Large intestine (tissue), 3 donors: ENCODE data around the gene DEPDC1B. TPM values are rescaled to one million over a fixed set of nuclear protein-coding genes. Genes with fewer than 3 reads are reported as not detected.
"Not testable (repeated sequence)": the region's sequence is repeated elsewhere in the genome, so short reads cannot be mapped to it uniquely, and the experiment has no call there.

ENCODE experiments used
- DNase-seq, 2 donors: peaks; one replicate each; pipeline versions ENCODE4 v3.0.0 to v3.0.0-alpha.2; 2013
- H3K27ac ChIP-seq: one replicate; pipeline ENCODE4 v1.5.1; 2013; ENCODE audit warnings: low read length
- H3K27me3 ChIP-seq: 2 replicates; pipeline ENCODE4 v1.6.1; 2013; ENCODE audit warnings: low read length; ENCODE audit not compliant: control insufficient read depth, insufficient read depth
- H3K36me3 ChIP-seq: 2 replicates; pipeline ENCODE4 v1.6.1; 2013; ENCODE audit warnings: low read length; ENCODE audit not compliant: control insufficient read depth, insufficient read depth
- H3K4me1 ChIP-seq: one replicate; pipeline ENCODE4 v1.6.1; 2013; ENCODE audit warnings: low read length; ENCODE audit not compliant: control insufficient read depth, insufficient read depth
- H3K4me3 ChIP-seq: one replicate; pipeline ENCODE4 v1.5.1; 2013; ENCODE audit warnings: low read length
- H3K9me3 ChIP-seq: one replicate; pipeline ENCODE4 v1.6.1; 2013; ENCODE audit warnings: mild to moderate bottlenecking, low read depth, low read length, moderate library complexity; ENCODE audit not compliant: control insufficient read depth
- WGBS: methylation state at CpG from one replicate; pipeline ENCODE4 v1.1.5; 2013; ENCODE audit warnings: low lambda C conversion rate; ENCODE audit not compliant: insufficient coverage; 5-methylcytosine and 5-hydroxymethylcytosine counted together
- polyA plus RNA-seq: library from polyadenylated mRNA; unstranded; fragments of 120-200 nt; gene quantifications from one replicate; pipeline ENCODE4 v1.2.1, GENCODE V29; 2013

Gene DEPDC1B
- polyA plus RNA-seq, 1 donor: 15.3 TPM

DNA sequence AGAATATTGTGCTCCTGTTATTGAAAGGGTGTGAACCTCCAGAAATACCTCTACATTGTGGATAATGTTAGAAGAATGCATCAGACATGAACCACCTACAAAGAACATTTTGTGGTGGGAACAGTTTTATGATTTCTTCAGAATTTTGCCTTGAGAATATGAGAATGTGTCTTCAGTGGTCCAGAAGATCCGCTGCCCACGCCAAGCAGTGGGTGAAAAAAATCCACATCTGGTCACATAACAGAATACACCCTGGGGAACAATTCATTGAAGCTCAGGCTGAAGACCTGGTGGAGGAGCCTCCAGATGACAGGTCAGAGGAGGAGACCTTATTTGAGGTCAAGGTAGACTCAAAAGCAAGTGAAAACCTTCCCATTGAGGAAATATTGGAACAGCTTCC is 69.1 kb downstream of the DEPDC1B start:
- Histone ChIP-seq H3K27me3 (no peaks in the 10 kb centered on the region), H3K4me1 (no peaks in the 10 kb centered on the region), H3K9me3 (no peaks in the 10 kb centered on the region), H3K36me3 (peaks cover 45% of the 10 kb centered on the region), H3K4me3 (no peak overlapping the region), H3K27ac (no peak overlapping the region)
- no peak for DNase-seq
- no CpG with 5 or more reads among the region's 2 CpGs for WGBS

DNA sequence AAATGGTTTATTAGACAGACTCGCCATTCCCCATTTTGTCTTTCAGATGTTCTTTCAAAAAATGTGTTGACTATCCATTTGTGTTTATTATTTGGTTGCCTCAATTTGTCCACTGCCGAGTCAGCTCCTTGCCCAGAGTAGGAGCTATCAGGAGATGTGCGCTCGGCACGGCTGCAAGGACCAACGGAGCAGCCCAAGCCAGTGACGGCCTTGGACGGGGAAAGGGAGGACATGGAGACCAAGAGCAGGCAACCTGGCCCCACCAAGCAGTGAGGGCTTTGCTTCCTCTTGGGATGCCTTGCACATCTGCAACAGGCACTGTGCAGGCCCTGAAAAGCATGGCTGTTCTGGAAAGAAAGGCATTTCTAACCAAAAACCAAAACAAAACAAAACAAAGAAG is 69.8 kb downstream of the DEPDC1B start:
- no peak overlapping the region for H3K27ac ChIP-seq

DNA sequence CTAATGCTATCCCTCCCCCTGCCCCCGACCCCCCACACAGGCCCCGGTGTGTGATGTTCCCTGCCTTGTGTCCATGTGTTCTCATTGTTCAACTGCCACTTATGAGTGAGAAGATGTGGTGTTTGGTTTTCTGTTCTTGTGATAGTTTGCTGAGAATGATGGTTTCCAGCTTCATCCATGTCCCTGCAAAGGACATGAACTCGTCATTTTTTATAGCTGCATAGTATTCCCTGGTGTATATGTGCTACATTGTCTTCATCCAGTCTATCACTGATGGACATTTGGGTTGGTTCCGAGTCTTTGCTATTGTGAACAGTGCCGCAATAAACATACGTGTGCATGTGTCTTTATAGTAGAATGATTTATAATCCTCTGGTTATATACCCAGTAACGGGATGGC is 75.1 kb downstream of the DEPDC1B start:
- not testable (repeated sequence) for H3K27me3 ChIP-seq, DNase-seq

More for the DNA sequence above, 69.8 kb downstream of the DEPDC1B start:
- Histone ChIP-seq H3K4me1 (no peaks in the 10 kb centered on the region), H3K9me3 (no peaks in the 10 kb centered on the region), H3K27me3 (no peaks in the 10 kb centered on the region), H3K36me3 (peaks cover 39% of the 10 kb centered on the region), H3K4me3 (no peak overlapping the region)
- WGBS: 100% methylated on average over 1 of the region's 8 CpGs
- no peak for DNase-seq

DNA sequence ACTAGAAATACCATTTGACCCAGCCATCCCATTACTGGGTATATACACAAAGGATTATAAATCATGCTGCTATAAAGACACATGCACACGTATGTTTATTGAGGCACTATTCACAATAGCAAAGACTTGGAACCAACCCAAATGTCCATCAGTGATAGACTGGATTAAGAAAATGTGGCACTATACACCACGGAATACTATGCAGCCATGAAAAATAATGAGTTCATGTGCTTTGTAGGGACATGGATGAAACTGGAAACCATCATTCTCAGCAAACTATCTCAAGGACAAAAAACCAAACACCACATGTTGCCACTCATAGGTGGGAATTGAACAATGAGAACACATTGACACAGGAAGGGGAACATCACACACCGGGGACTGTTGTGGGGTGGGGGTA is 79.2 kb downstream of the DEPDC1B start:
- H3K9me3 ChIP-seq, H3K4me3 ChIP-seq, H3K4me1 ChIP-seq, DNase-seq, H3K27me3 ChIP-seq, H3K27ac ChIP-seq, H3K36me3 ChIP-seq: not testable (repeated sequence)
- no CpG with 5 or more reads among the region's 3 CpGs for WGBS

More for the DNA sequence above, 75.1 kb downstream of the DEPDC1B start:
- not testable (repeated sequence) for H3K4me1 ChIP-seq, H3K36me3 ChIP-seq, H3K27ac ChIP-seq, H3K4me3 ChIP-seq, H3K9me3 ChIP-seq
- no CpG with 5 or more reads among the region's 7 CpGs for WGBS

DNA sequence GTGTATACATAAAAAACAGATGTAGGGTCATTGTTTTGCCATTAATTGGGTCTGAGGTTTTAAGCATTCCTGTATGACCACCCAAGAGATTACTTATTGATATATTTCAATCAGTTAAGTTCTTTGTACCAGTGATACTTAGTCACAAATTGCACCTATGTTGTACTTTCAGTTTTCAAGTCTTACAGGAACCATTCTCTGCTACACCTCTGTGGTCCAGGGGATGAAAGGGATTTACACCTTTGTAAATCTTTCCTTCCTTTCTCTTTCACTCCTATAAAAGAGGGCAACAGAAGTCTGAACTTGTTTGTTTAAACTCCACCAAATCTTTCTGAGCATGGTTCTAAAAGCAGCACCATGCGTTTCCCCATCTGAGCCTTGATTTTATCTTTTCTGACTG is 86.1 kb downstream of the DEPDC1B start:
- Histone ChIP-seq H3K27ac (no peak overlapping the region), H3K4me3 (no peak overlapping the region), H3K27me3 (no peaks in the 10 kb centered on the region), H3K4me1 (no peaks in the 10 kb centered on the region), H3K36me3 (peaks cover 3% of the 10 kb centered on the region), H3K9me3 (no peaks in the 10 kb centered on the region)
- WGBS: 80% methylated on average over 1 of the region's 1 CpG
- no peak for DNase-seq

DNA sequence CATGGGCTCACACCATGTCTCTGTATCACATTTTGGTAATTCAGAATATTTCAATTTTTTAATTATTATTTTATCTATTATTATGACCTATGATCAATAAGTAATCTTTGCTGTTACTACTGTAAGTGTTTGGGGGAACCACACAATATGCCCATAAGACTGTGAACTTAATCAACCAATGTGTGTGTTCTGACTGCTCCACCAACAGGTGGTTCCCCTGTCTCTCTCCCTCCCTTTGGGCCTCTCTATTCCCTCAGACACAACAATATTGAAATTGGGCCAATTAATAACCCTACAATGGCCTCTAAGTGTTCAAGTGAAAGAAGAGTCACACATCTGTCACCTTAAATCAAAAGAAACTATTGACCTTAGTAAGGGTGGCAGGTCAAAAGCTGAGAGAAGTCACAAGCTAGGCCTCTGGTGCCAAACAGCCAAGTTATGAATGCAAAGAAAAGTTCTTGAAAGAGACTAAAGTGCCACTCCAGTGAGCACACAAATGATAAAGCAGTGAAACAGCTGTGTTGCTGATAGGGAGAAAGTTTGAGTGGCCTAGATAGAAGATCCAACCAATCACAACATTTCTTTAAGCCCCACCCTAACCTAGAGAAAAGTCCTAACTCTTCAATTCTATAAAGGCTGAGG is 88.7 kb downstream of the DEPDC1B start:
- Histone ChIP-seq H3K36me3 (peaks cover 3% of the 10 kb centered on the region), H3K4me3 (no peak overlapping the region), H3K27ac (no peak overlapping the region), H3K27me3 (no peaks in the 10 kb centered on the region), H3K9me3 (no peaks in the 10 kb centered on the region), H3K4me1 (no peaks in the 10 kb centered on the region)
- no peak for DNase-seq

DNA sequence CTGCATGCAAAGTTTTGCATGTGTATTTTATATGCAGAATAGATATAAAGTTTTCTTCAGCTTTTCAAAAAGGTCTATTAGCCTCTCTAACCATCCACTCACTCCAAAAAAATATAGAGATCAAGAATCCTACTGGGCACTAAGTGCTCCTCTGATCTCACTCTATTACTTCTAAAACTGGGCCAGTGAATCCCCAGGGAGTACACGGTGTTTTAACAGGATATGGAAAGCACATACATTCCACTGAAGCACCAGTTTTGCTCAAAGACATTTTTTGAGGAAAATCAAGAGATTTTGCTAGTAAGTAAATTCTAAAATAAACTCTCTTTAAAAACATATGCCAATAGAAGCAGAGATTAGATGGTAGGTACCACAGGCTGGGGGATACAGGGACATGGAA is 95.2 kb downstream of the DEPDC1B start:
- no CpG with 5 or more reads among the region's 1 CpG for WGBS
- H3K27ac ChIP-seq: no peak overlapping the region
- DNase-seq: no peak
- H3K36me3 ChIP-seq: peaks cover 2% of the 10 kb centered on the region
- H3K4me3 ChIP-seq: no peak overlapping the region
- no peaks in the 10 kb centered on the region for H3K9me3 ChIP-seq
- no peaks in the 10 kb centered on the region for H3K4me1 ChIP-seq
- no peaks in the 10 kb centered on the region for H3K27me3 ChIP-seq

DNA sequence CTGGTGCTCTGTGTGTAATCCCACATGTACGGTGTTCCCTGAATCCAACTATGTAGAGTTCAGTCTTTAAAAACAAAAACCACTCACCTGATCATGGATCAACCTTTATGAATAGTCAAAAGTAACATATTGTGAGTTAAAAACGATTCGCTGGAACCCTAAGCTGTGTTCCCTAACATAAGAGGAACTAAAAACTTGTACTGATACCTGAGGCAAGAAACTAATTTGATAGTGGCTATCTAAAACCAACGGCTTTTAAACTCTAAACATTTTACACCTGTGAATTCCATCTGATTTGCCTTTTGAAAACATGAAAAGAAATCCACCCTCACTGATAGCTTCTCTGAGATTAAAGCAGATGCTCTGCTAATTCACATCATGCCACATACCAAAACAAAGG is 101.5 kb downstream of the DEPDC1B start:
- no peak overlapping the region for H3K4me3 ChIP-seq
- no peaks in the 10 kb centered on the region for H3K4me1 ChIP-seq
- no peak for DNase-seq
- H3K27me3 ChIP-seq: no peaks in the 10 kb centered on the region
- peaks cover 14% of the 10 kb centered on the region for H3K36me3 ChIP-seq
- no peak overlapping the region for H3K27ac ChIP-seq
- H3K9me3 ChIP-seq: peaks cover 4% of the 10 kb centered on the region
- WGBS: no CpG with 5 or more reads among the region's 4 CpGs

DNA sequence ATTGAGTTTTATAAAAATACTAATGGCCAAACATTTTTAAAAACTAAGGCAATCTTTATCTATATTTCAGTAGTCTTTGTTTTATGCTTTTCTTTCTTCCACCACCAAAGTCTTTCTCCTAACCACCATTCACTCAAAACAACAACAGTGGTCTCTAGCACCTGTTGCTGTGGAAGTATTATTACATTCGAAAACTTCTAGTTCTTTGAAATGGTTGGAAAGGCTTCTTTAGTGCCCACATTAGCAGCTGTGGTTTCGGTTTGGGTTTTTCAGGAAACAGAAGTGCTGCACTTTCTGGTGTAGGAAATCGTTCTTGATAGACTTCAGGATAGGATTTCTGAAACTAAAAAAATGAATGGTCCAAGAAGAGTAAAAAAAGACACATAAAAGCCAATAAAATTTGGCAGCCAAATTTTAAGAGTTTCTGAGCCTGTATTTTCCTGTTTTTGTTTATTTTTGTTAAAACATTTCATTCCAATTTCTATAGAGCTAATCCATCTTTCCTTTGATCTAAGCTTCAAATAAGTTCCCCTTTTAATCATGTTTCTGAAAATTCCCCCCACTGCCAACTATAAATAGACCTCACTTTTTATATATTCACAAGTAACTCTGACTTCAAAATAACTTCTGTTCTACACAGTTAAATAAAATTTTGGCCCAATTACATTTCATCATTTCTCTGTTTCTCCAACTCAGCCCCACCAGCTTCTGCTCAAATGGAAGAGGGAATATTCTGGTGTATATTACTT is 102.2 kb downstream of the DEPDC1B start:
- no peak overlapping the region for H3K27ac ChIP-seq
- no peaks in the 10 kb centered on the region for H3K27me3 ChIP-seq
- peaks cover 4% of the 10 kb centered on the region for H3K9me3 ChIP-seq
- H3K36me3 ChIP-seq: peaks cover 14% of the 10 kb centered on the region
- no peaks in the 10 kb centered on the region for H3K4me1 ChIP-seq
- DNase-seq: no peak
- WGBS: 80% methylated on average over 1 of the region's 3 CpGs
- no peak overlapping the region for H3K4me3 ChIP-seq

DNA sequence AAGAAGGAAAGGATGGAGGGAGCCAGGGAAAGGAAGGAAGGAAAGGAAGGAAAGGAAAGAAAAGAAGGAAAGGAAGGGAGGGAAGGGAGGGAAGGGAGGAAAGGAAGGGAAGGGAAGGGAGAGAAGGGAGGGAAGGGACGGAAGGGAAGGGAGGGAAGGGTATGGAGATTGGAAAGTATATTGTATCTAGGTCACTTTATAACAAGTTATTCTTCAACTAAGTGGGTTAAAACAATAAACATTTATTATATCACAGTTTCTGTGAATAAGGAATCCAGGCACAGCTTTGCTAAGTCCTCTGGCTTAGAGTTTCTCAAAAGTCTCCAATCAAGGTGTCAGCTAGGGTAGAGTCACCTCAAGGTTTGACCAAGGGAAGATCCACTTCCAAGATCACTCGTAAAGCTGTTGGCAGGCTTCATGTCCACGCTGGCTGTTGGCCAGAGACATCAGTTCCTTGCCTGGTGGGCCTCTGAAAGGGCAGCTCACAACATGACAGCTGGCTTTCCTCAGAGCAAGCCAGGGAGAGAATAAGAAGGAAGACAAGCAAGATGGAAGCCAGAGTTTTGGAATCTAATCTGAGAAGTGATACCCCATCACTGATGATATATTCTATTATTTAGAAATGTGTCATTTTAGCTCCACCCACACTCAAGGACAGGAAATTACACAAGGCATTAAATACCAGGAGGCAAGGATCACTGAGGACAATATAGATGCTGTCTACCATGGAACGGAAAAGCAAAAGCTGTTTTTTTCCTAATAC is 105.1 kb downstream of the DEPDC1B start:
- no peak for DNase-seq
- Histone ChIP-seq H3K9me3 (peaks cover 4% of the 10 kb centered on the region), H3K4me1 (no peaks in the 10 kb centered on the region), H3K36me3 (peaks cover 12% of the 10 kb centered on the region), H3K27ac (no peak overlapping the region), H3K27me3 (no peaks in the 10 kb centered on the region), H3K4me3 (no peak overlapping the region)
- 81% methylated on average over 2 of the region's 4 CpGs for WGBS
